Neural cell (in vitro differentiated cells): Measurements from ENCODE around the gene CDH1. TPM values are rescaled to one million over a fixed set of nuclear protein-coding genes. Genes with fewer than 3 reads are reported as not detected.

Experiments used
- H2AFZ ChIP-seq: fragments of 200-600, 300-800 bp; sonication (generic), shearing (Covaris generic); 2 replicates; pipeline ENCODE4 v1.6.0; 2014; ENCODE audit warnings: low read depth, mild to moderate bottlenecking, antibody characterized with exemption, low read length, moderate library complexity
- H3F3A ChIP-seq: fragments of 200-600 bp; shearing (Covaris generic); 2 replicates; pipeline ENCODE4 v1.6.1; 2016; ENCODE audit warnings: mild to moderate bottlenecking, moderate library complexity, mixed read lengths, antibody characterized with exemption, low read length; ENCODE audit not compliant: insufficient read depth, poor library complexity, severe bottlenecking
- H3K27ac ChIP-seq: fragments of 200-600, 300-800 bp; sonication (generic), shearing (Covaris generic); 2 replicates; pipeline ENCODE4 v1.5.1; 2014; ENCODE audit warnings: mild to moderate bottlenecking, low read length, moderate library complexity
- H3K27me3 ChIP-seq: fragments of 300-800, 200-600 bp; sonication (generic), shearing (Covaris generic); 2 replicates; pipeline ENCODE4 v1.6.0; 2014; ENCODE audit warnings: mild to moderate bottlenecking, low read depth, low read length, moderate library complexity; ENCODE audit not compliant: insufficient read depth
- H3K36me3 ChIP-seq: fragments of 300-800, 200-600 bp; sonication (generic), shearing (Covaris generic); 2 replicates; pipeline ENCODE4 v1.5.1; 2014; ENCODE audit warnings: mild to moderate bottlenecking, antibody characterized with exemption, low read length, moderate library complexity; ENCODE audit not compliant: insufficient read depth
- H3K4me2 ChIP-seq: fragments of 300-800, 200-600 bp; sonication (generic), shearing (Covaris generic); 2 replicates; pipeline ENCODE4 v1.6.0; 2014; ENCODE audit warnings: mild to moderate bottlenecking, low read length
- H3K4me3 ChIP-seq: fragments of 300-800, 200-600 bp; sonication (generic), shearing (Covaris generic); 2 replicates; pipeline ENCODE4 v1.5.1; 2014; ENCODE audit warnings: mild to moderate bottlenecking, low read length, moderate library complexity
- H3K79me2 ChIP-seq: fragments of 200-600 bp; shearing (Covaris generic); replicated peaks from 2 replicates; pipeline ENCODE4 v1.6.0; 2014; ENCODE audit warnings: mild to moderate bottlenecking, low read length, moderate library complexity; ENCODE audit not compliant: insufficient read depth
- H3K9ac ChIP-seq: fragments of 300-800, 200-600 bp; sonication (generic), shearing (Covaris generic); 2 replicates; pipeline ENCODE4 v1.6.1; 2016; ENCODE audit warnings: mild to moderate bottlenecking, low read length, mixed read lengths
- H3K9me2 ChIP-seq: fragments of 200-600 bp; shearing (Covaris generic); 2 replicates; pipeline ENCODE4 v1.6.1; 2016; ENCODE audit warnings: mild to moderate bottlenecking, low read length, mixed read lengths; ENCODE audit not compliant: insufficient read depth
- H3K9me3 ChIP-seq: fragments of 200-600, 300-800 bp; sonication (generic), shearing (Covaris generic); 2 replicates; pipeline ENCODE4 v1.6.1; 2016; ENCODE audit warnings: mild to moderate bottlenecking, mixed run types, low read length, moderate library complexity, mixed read lengths
- H4K20me1 ChIP-seq: fragments of 200-600 bp; shearing (Covaris generic); 2 replicates; pipeline ENCODE4 v1.6.1; 2016; ENCODE audit warnings: mild to moderate bottlenecking, mixed run types; ENCODE audit not compliant: insufficient read depth
- CTCF ChIP-seq: fragments of 450-650 bp; IDR thresholded peaks from 2 replicates; pipeline ENCODE4 v1.5.1; 2014; ENCODE audit warnings: antibody characterized with exemption, mild to moderate bottlenecking, moderate library complexity; ENCODE audit not compliant: poor library complexity, severe bottlenecking
- EP300 ChIP-seq: fragments of 450-650 bp; conservative IDR thresholded peaks from 2 replicates; pipeline ENCODE4 v1.6.1; 2014; ENCODE audit warnings: antibody characterized with exemption, mild to moderate bottlenecking, moderate library complexity; ENCODE audit not compliant: poor library complexity, severe bottlenecking
- EZH2 ChIP-seq: fragments of 200-600, 300-800 bp; shearing (Covaris generic), sonication (generic); IDR thresholded peaks from 2 replicates; pipeline ENCODE4 v1.6.1; 2014; ENCODE audit warnings: antibody characterized with exemption, low read length, borderline replicate concordance, mild to moderate bottlenecking; ENCODE audit not compliant: insufficient read depth, poor library complexity, severe bottlenecking
- MXI1 ChIP-seq: fragments of 450-650 bp; conservative IDR thresholded peaks from 2 replicates; pipeline ENCODE4 v1.6.1; 2014; ENCODE audit warnings: antibody characterized with exemption, mild to moderate bottlenecking; ENCODE audit not compliant: poor library complexity, severe bottlenecking
- POLR2AphosphoS5 ChIP-seq: IDR thresholded peaks from 2 replicates; pipeline ENCODE4 v1.6.1; 2012
- RAD21 ChIP-seq: fragments of 450-650 bp; conservative IDR thresholded peaks from 2 replicates; pipeline ENCODE4 v1.6.1; 2014; ENCODE audit warnings: antibody characterized with exemption, mild to moderate bottlenecking, moderate library complexity
- REST ChIP-seq: IDR thresholded peaks from 2 replicates; pipeline ENCODE4 v1.6.1; 2012; ENCODE audit warnings: borderline replicate concordance
- SMC3 ChIP-seq: fragments of 450-650 bp; conservative IDR thresholded peaks from 2 replicates; pipeline ENCODE4 v1.6.1; 2014; ENCODE audit warnings: antibody characterized with exemption, mild to moderate bottlenecking, moderate library complexity; ENCODE audit not compliant: poor library complexity
- TAF1 ChIP-seq: IDR thresholded peaks from 2 replicates; pipeline ENCODE4 v1.6.1; 2012; ENCODE audit warnings: low read depth
- polyA plus RNA-seq: library from polyadenylated mRNA; depleted of rRNA; stranded (reverse); fragments of >200 nt; gene quantifications from 2 replicates; pipeline ENCODE4 v1.2.3, GENCODE V29; 2014

Gene CDH1
- polyA plus RNA-seq, 1 donor from 2014 or later: 1.2 TPM

- Histone ChIP-seq H3K9ac (no peak overlapping the region), H3F3A (no peaks in the 10 kb centered on the region)
Measured at GRCh38 chr16:68710211-68710610, 26.9 kb upstream of the CDH1 start.

GRCh38 chr16:68711421-68712139 is 25.5 kb upstream of the CDH1 start:
- Histone ChIP-seq H3K4me3 (no peak overlapping the region), H3K27me3 (no peaks in the 10 kb centered on the region), H4K20me1 (no peaks in the 10 kb centered on the region), H3K79me2 (no peaks in the 10 kb centered on the region), H3K9ac (no peak overlapping the region), H3K27ac (no peak overlapping the region), H3K9me3 (no peaks in the 10 kb centered on the region), H2AFZ (no peak overlapping the region), H3K4me2 (no peak overlapping the region), H3K9me2 (no peaks in the 10 kb centered on the region), H3K36me3 (no peaks in the 10 kb centered on the region), H3F3A (no peaks in the 10 kb centered on the region)
- no peak for TF ChIP-seq SMC3
- no peak for TF ChIP-seq CTCF
- TF ChIP-seq MXI1: no peak
- TF ChIP-seq POLR2AphosphoS5: no peak
- no peak for TF ChIP-seq EP300

More at GRCh38 chr16:68710211-68710610, 26.9 kb upstream of the CDH1 start:
- Histone ChIP-seq H3K9me2 (no peaks in the 10 kb centered on the region), H3K4me2 (no peak overlapping the region), H3K9me3 (no peaks in the 10 kb centered on the region), H3K27ac (no peak overlapping the region), H3K36me3 (no peaks in the 10 kb centered on the region), H3K4me3 (no peak overlapping the region), H3K79me2 (no peaks in the 10 kb centered on the region), H3K27me3 (no peaks in the 10 kb centered on the region), H2AFZ (no peak overlapping the region), H4K20me1 (no peaks in the 10 kb centered on the region)
- TF ChIP-seq CTCF: no peak
- TF ChIP-seq RAD21: no peak
- TF ChIP-seq TAF1: no peak
- no peak for TF ChIP-seq MXI1
- TF ChIP-seq EP300: no peak
- no peak for TF ChIP-seq EZH2
- TF ChIP-seq REST: no peak
- no peak for TF ChIP-seq SMC3
